GM19193 (cell line): ENCODE measurements around the gene SSR1.

Experiments
- POLR2A ChIP-seq: IDR thresholded peaks from 4 replicates; pipeline ENCODE4 v1.6.1; 2011; ENCODE audit not compliant: insufficient read depth, insufficient read length; ENCODE audit errors: extremely low read depth

The SSR1 gene

GRCh38 chr6:7290079-7290478 is 22.9 kb downstream of the SSR1 start:
- TF ChIP-seq POLR2A, result no peak

- TF ChIP-seq POLR2A, result no peak
Measured at GRCh38 chr6:7285416-7285815, 27.6 kb downstream of the SSR1 start.

- TF ChIP-seq POLR2A, result no peak
Measured at GRCh38 chr6:7283676-7284075, 29.3 kb downstream of the SSR1 start.

- TF ChIP-seq POLR2A, result no peak
Measured at GRCh38 chr6:7282097-7282906, 30.7 kb downstream of the SSR1 start.

GRCh38 chr6:7276199-7276524 is 36.8 kb downstream of the SSR1 start:
- no peak for TF ChIP-seq POLR2A

- TF ChIP-seq POLR2A, result no peak
Measured at GRCh38 chr6:7273709-7274108, 39.3 kb downstream of the SSR1 start.

- no peak for TF ChIP-seq POLR2A
Measured at GRCh38 chr6:7271205-7271534, 41.8 kb downstream of the SSR1 start.

- TF ChIP-seq POLR2A, result no peak
Measured at GRCh38 chr6:7270320-7271204, 42.4 kb downstream of the SSR1 start.

GRCh38 chr6:7269816-7270215 is 43.2 kb downstream of the SSR1 start:
- TF ChIP-seq POLR2A, result no peak

GRCh38 chr6:7268816-7269555 is 44.0 kb downstream of the SSR1 start:
- TF ChIP-seq POLR2A, result no peak

GRCh38 chr6:7268362-7268761 is 44.6 kb downstream of the SSR1 start:
- TF ChIP-seq POLR2A, result no peak

GRCh38 chr6:7267466-7268091 is 45.4 kb downstream of the SSR1 start:
- no peak for TF ChIP-seq POLR2A

GRCh38 chr6:7267071-7267465 is 45.9 kb downstream of the SSR1 start:
- TF ChIP-seq POLR2A, result no peak

- TF ChIP-seq POLR2A, result no peak
Measured at GRCh38 chr6:7264686-7265384, 48.2 kb downstream of the SSR1 start.

GRCh38 chr6:7264041-7264440 is 49.0 kb downstream of the SSR1 start:
- no peak for TF ChIP-seq POLR2A
